ENCODE results near the gene ARMC9. TPM values are rescaled to one million over a fixed set of nuclear protein-coding genes. Genes with fewer than 3 reads are reported as not detected.
A peak's percentile ranks its signal among the peaks of the same experiment; 100 is the strongest.

Gene ARMC9
- total and polyA plus RNA-seq, 2 of the 13 experiments (the other 11 are each of a cell fraction or from before 2014, with no cell fraction given), result 9.1 to 12.8 TPM

DNA sequence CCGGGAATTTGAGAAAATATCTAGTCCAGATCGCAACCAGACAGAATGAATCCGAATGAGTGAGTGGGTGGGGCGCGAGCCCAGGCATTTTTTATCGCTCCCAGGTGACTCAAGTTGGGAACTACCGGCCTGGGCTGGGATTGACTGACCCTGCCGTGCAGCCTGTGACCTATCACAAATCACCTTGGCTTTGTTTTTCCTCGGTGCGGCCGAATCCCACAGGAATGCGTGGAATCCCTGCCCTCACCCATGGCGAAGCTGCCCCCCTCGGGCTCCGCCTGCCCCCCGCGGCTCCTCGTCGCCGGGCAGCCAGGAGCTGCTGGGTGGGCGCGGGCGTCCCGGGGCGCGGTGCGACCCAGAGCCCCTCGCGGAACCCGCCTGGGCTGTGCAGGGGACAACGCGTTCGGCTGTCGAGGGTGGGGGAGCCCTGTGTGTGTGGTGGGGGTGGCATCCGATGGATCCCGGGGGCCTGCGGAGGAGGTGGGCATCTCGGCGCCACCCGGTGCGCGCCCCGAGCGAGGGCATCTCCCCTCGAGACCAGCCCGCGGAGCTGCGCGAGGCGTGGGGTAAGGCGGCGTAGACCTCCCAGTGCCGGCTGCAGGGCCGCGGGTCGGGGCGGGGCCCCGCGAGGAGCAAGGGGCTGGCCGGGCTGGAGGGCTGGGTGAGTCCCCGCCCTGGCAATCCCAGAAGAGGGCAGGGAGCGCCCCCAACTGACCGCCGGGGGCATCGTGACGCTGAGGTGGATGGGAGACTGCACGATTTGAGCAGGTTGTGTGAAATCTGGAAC is 213.6 kb downstream of the ARMC9 start (continued):
- peak; percentile 8; the same call in 1 of the 2 replicates for TF ChIP-seq THRA (CRISPR knock-in tag; IDR thresholded peaks at IDR 0.05; ENCODE audit: borderline replicate concordance)
- no peak; the same call in 1 of the 2 replicates for TF ChIP-seq CHCHD3 (CRISPR knock-in tag; IDR thresholded peaks at IDR 0.05)
- TF ChIP-seq LCORL (IDR thresholded peaks at IDR 0.05), result no peak
- TF ChIP-seq LCORL (CRISPR knock-in tag; IDR thresholded peaks at IDR 0.05), result peak; percentile 84
- no peak for TF ChIP-seq ZNF75D (CRISPR knock-in tag; IDR thresholded peaks at IDR 0.05; ENCODE audit: borderline replicate concordance)
- TF ChIP-seq ZNF564 (CRISPR knock-in tag; IDR thresholded peaks at IDR 0.05), result no peak
- TF ChIP-seq, protein P1, sequence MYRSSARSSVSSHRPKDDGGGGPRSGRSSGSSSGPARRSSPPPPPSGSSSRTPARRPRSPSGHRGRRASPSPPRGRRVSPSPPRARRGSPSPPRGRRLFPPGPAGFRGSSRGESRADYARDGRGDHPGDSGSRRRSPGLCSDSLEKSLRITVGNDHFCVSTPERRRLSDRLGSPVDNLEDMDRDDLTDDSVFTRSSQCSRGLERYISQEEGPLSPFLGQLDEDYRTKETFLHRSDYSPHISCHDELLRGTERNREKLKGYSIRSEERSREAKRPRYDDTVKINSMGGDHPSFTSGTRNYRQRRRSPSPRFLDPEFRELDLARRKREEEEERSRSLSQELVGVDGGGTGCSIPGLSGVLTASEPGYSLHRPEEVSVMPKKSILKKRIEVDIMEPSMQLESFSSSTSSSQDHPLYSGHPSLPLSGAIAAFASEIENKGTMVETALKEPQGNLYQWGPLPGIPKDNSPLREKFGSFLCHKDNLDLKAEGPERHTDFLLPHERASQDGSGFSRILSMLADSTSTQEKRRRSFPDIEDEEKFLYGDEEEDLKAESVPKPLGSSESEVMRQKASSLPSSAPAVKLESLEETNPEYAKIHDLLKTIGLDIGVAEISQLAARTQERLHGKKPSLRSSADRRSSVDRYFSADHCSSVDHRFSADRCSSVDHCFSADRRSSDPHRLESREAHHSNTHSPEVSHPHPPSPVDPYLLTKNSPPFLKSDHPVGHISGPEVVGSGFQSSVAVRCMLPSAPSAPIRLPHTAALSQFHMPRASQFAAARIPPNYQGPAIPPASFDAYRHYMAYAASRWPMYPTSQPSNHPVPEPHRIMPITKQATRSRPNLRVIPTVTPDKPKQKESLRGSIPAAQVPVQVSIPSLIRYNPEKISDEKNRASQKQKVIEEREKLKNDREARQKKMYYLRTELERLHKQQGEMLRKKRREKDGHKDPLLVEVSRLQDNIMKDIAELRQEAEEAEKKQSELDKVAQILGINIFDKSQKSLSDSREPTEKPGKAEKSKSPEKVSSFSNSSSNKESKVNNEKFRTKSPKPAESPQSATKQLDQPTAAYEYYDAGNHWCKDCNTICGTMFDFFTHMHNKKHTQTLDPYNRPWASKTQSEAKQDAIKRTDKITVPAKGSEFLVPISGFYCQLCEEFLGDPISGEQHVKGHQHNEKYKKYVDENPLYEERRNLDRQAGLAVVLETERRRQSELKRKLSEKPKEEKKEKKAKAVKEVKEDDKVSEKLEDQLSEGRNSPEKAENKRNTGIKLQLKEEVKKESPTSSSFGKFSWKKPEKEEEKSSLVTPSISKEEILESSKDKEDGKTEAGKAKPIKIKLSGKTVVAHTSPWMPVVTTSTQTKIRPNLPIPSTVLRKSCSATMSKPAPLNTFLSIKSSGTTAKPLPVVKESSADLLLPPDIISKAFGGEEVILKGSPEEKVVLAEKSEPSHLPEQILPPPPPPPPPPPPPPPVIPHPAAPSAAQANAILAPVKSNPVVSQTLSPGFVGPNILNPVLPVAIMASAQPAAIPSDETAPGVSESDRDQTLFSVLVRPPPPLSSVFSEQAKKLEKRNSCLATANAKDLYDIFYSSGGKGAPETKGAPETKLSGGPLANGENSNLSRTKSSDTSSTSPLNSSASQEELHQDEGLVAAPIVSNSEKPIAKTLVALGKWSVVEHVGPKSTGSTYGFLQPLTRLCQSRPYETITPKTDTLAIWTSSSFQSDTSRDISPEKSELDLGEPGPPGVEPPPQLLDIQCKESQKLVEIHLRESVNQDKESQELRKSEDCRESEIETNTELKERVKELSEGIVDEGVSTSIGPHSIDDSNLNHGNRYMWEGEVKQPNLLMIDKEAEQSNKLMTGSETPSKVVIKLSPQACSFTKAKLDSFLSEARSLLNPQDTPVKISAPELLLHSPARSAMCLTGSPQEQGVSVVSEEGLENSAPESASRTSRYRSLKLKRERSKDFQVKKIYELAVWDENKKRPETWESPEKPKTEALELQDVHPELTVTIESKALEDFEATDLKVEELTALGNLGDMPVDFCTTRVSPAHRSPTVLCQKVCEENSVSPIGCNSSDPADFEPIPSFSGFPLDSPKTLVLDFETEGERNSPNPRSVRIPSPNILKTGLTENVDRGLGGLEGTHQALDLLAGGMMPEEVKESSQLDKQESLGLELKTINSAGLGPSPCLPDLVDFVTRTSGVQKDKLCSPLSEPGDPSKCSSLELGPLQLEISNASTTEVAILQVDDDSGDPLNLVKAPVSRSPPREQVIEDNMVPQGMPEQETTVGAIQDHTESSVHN (CRISPR knock-in tag; IDR thresholded peaks at IDR 0.05), result no peak
- TF ChIP-seq ZMYM3 (CRISPR knock-in tag; IDR thresholded peaks at IDR 0.05), result no peak; the same call in 1 of the 2 replicates
- TF ChIP-seq U2AF1 (optimal IDR thresholded peaks at IDR 0.05; ENCODE audit: low read depth, low read length), result peak; percentile 30
- 0 out of 2 replicates have a peak, but pooled peaks have one; percentile 35 for TF ChIP-seq SALL2 (CRISPR knock-in tag; IDR thresholded peaks at IDR 0.05)
- TF ChIP-seq HNF4A (CRISPR knock-in tag; IDR thresholded peaks at IDR 0.05), result 0 out of 2 replicates have a peak, but pooled peaks have one; percentile 8
- no peak for TF ChIP-seq ZSCAN12 (CRISPR knock-in tag; IDR thresholded peaks at IDR 0.05)
- TF ChIP-seq ZNF891 (CRISPR knock-in tag; IDR thresholded peaks at IDR 0.05), result peak; percentile 84; the same call in 1 of the 2 replicates
- no peak for TF ChIP-seq FOXA3 (CRISPR knock-in tag; IDR thresholded peaks at IDR 0.05)
- TF ChIP-seq, protein P2, sequence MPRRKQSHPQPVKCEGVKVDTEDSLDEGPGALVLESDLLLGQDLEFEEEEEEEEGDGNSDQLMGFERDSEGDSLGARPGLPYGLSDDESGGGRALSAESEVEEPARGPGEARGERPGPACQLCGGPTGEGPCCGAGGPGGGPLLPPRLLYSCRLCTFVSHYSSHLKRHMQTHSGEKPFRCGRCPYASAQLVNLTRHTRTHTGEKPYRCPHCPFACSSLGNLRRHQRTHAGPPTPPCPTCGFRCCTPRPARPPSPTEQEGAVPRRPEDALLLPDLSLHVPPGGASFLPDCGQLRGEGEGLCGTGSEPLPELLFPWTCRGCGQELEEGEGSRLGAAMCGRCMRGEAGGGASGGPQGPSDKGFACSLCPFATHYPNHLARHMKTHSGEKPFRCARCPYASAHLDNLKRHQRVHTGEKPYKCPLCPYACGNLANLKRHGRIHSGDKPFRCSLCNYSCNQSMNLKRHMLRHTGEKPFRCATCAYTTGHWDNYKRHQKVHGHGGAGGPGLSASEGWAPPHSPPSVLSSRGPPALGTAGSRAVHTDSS (CRISPR knock-in tag; conservative IDR thresholded peaks at IDR 0.05), result no peak
- no peak for TF ChIP-seq AHR (CRISPR knock-in tag; IDR thresholded peaks at IDR 0.05)
- no peak for TF ChIP-seq KDM6A (CRISPR knock-in tag; IDR thresholded peaks at IDR 0.05; ENCODE audit: low read depth)
- peak; percentile 70; the same call in 1 of the 2 replicates for TF ChIP-seq KDM5B (CRISPR knock-in tag; IDR thresholded peaks at IDR 0.05; ENCODE audit: borderline replicate concordance)
- TF ChIP-seq TBX2 (CRISPR knock-in tag; IDR thresholded peaks at IDR 0.05; ENCODE audit: borderline replicate concordance), result peak; percentile 53; the same call in 1 of the 2 replicates

Data from HepG2 (cell line).